HEK293 (cell line): Measurements from ENCODE around the gene LRRC2.

Experiments
- CTCF ChIP-seq: fragments of 450-650 bp; formaldehyde crosslinking; IDR thresholded peaks from 2 replicates; pipeline ENCODE4 v1.5.1; 2016; ENCODE audit warnings: missing biosample characterization, missing genetic modification characterization
- FEZF1 ChIP-seq: fragments of 450-650 bp; formaldehyde crosslinking; IDR thresholded peaks from 2 replicates; pipeline ENCODE4 v1.5.1; 2016; ENCODE audit warnings: missing biosample characterization, missing genetic modification characterization
- HOXC10 ChIP-seq: sonication (generic); formaldehyde crosslinking; IDR thresholded peaks from 2 replicates; pipeline ENCODE4 v1.8.1; 2023; ENCODE audit warnings: mild to moderate bottlenecking, missing genetic modification reagents
- OSR2 ChIP-seq: fragments of 450-650 bp; formaldehyde crosslinking; IDR thresholded peaks from 2 replicates; pipeline ENCODE4 v1.5.1; 2016; ENCODE audit warnings: missing biosample characterization, missing genetic modification characterization
- PRDM1 ChIP-seq: fragments of 450-650 bp; formaldehyde crosslinking; IDR thresholded peaks from 2 replicates; pipeline ENCODE4; 2016; ENCODE audit warnings: missing biosample characterization, missing genetic modification characterization
- RBAK ChIP-seq: fragments of 450-650 bp; formaldehyde crosslinking; IDR thresholded peaks from 2 replicates; pipeline ENCODE4 v1.5.1; 2016; ENCODE audit warnings: missing biosample characterization, missing genetic modification characterization
- REST ChIP-seq: fragments of 450-650 bp; formaldehyde crosslinking; IDR thresholded peaks from 2 replicates; pipeline ENCODE4 v1.5.1; 2016; ENCODE audit warnings: missing biosample characterization, missing genetic modification characterization
- ZBTB11 ChIP-seq: fragments of 450-650 bp; formaldehyde crosslinking; conservative IDR thresholded peaks from 2 replicates; pipeline ENCODE4 v1.5.1; 2016; ENCODE audit warnings: low read depth, missing biosample characterization, missing genetic modification characterization
- ZNF138 ChIP-seq: fragments of 450-650 bp; formaldehyde crosslinking; IDR thresholded peaks from 2 replicates; pipeline ENCODE4 v1.5.1; 2016; ENCODE audit warnings: missing biosample characterization, missing genetic modification characterization, borderline replicate concordance
- ZNF155 ChIP-seq: fragments of 450-650 bp; formaldehyde crosslinking; IDR thresholded peaks from 2 replicates; pipeline ENCODE4 v1.5.1; 2016; ENCODE audit warnings: missing biosample characterization, missing genetic modification characterization
- ZNF175 ChIP-seq: fragments of 450-650 bp; formaldehyde crosslinking; IDR thresholded peaks from 2 replicates; pipeline ENCODE4 v1.5.1; 2016; ENCODE audit warnings: missing biosample characterization, missing genetic modification characterization
- ZNF248 ChIP-seq: fragments of 450-650 bp; formaldehyde crosslinking; IDR thresholded peaks from 2 replicates; pipeline ENCODE4 v1.5.1; 2017; ENCODE audit warnings: missing biosample characterization, missing genetic modification characterization
- ZNF549 ChIP-seq: fragments of 450-650 bp; IDR thresholded peaks from 2 replicates; pipeline ENCODE4 v1.5.1; 2018; ENCODE audit warnings: missing biosample characterization, missing genetic modification characterization, mild to moderate bottlenecking, inconsistent platforms, moderate library complexity
- ZNF785 ChIP-seq: fragments of 450-650 bp; formaldehyde crosslinking; IDR thresholded peaks from 2 replicates; pipeline ENCODE4 v1.5.1; 2016; ENCODE audit warnings: missing biosample characterization, missing genetic modification characterization

- TF ChIP-seq CTCF (tag by site-specific recombination) (no peak), FEZF1 (tag by site-specific recombination) (no peak), HOXC10 (no peak), ZNF138 (tag by site-specific recombination) (no peak), OSR2 (tag by site-specific recombination) (no peak), ZBTB11 (tag by site-specific recombination) (no peak), ZNF248 (tag by site-specific recombination) (no peak), REST (tag by site-specific recombination) (no peak), ZNF155 (tag by site-specific recombination) (no peak), ZNF785 (tag by site-specific recombination) (no peak), ZNF549 (tag by site-specific recombination) (no peak), ZNF175 (tag by site-specific recombination) (no peak), RBAK (tag by site-specific recombination) (no peak), PRDM1 (no peak)
These were observed 23.8 kb downstream of the LRRC2 start for GRCh38 chr3:46542344-46542743.
